Lower lobe of right lung (tissue), 2 donors: Measurements from ENCODE around the gene CEACAM16. TPM values are rescaled to one million over a fixed set of nuclear protein-coding genes. Genes with fewer than 3 reads are reported as not detected.

Experiments
- ATAC-seq, 2 donors: fragments of 200-7000 bp; cut with Tn5 transposase; one replicate each; pipeline ENCODE4 v1.9.1; 2020 to 2022; ENCODE audit warnings: mild to moderate bottlenecking in 2 of 2, moderate library complexity in 2 of 2
- DNase-seq: peaks from one replicate; pipeline ENCODE4 v3.0.0-alpha.2; 2020
- H3K27ac ChIP-seq: fragments of 200-600 bp; one replicate; pipeline ENCODE4 v1.8.0; 2022
- H3K27me3 ChIP-seq: fragments of 200-600 bp; one replicate; pipeline ENCODE4 v1.8.0; 2022; ENCODE audit warnings: low read depth
- H3K36me3 ChIP-seq: fragments of 200-600 bp; one replicate; pipeline ENCODE4 v1.8.0; 2022; ENCODE audit warnings: mild to moderate bottlenecking
- H3K4me1 ChIP-seq: fragments of 200-600 bp; one replicate; pipeline ENCODE4 v1.8.0; 2022
- H3K4me3 ChIP-seq: fragments of 200-600 bp; one replicate; pipeline ENCODE4 v1.8.0; 2022; ENCODE audit warnings: mild to moderate bottlenecking
- H3K9me3 ChIP-seq: fragments of 200-600 bp; one replicate; pipeline ENCODE4 v1.8.0; 2022
- CTCF ChIP-seq: fragments of 200-600 bp; IDR thresholded peaks from one replicate; pipeline ENCODE4 v1.8.0; 2022; ENCODE audit warnings: antibody characterized with exemption, mild to moderate bottlenecking
- intact Hi-C: fragments of 100-400 bp; cut with DNase I; formaldehyde crosslinking; loops from one replicate; pipeline ENCODE4 v1.11.0; 2022
- long read RNA-seq: library from polyadenylated mRNA; unstranded; transcript quantifications from one replicate; pipeline ENCODE4 v2.0.0, GENCODE V29; 2021
- total RNA-seq: library from RNA; stranded (reverse); fragmentation: NEBNext Ultra II Directional; extraction: Animal tissue kit (Norgen Biotek cat#: 25700); gene quantifications from one replicate; pipeline ENCODE4 v1.2.1, GENCODE V29; 2021
- donor health status: DM: no; HTN: yes; CAD: no; lungs with severe emphysema.

CEACAM16 gene
- total RNA-seq, result not detected
- long read RNA-seq, result 0 reads

GRCh38 chr19:44698492-44699201 is at the start of gene CEACAM16:
TSS of gene CEACAM16 (plus strand) at chr19:44699151. CDS start at chr19:44701457, 2,306 bp downstream.
- Histone ChIP-seq H3K36me3 (no peaks in the 10 kb centered on the region), H3K4me3 (no peak within 1 kb of the TSS), H3K27ac (no peak within 1 kb of the TSS), H3K9me3 (no peaks in the 10 kb centered on the region), H3K27me3 (peaks cover 5% of the 10 kb centered on the region), H3K4me1 (peaks cover 25% of the 10 kb centered on the region)
- TF ChIP-seq CTCF, result no peak
- intact Hi-C loops, result no loop called here
- no peak for DNase-seq
- ATAC-seq, result no peak

GRCh38 chr19:44649578-44650145 is 49.3 kb upstream of the CEACAM16 start:
- Histone ChIP-seq H3K27ac (no peak overlapping the region), H3K4me3 (no peak overlapping the region), H3K36me3 (peaks cover 64% of the 10 kb centered on the region), H3K9me3 (no peaks in the 10 kb centered on the region), H3K4me1 (peaks cover 33% of the 10 kb centered on the region), H3K27me3 (no peaks in the 10 kb centered on the region)
- TF ChIP-seq CTCF, result no peak
- ATAC-seq (no peak), DNase-seq (peak; percentile 31)
- intact Hi-C loops, result no loop called here

GRCh38 chr19:44653343-44653742 is 45.6 kb upstream of the CEACAM16 start:
- peaks cover 86% of the 10 kb centered on the region for H3K36me3 ChIP-seq
- no peak for TF ChIP-seq CTCF
- H3K9me3 ChIP-seq, result no peaks in the 10 kb centered on the region
- H3K27me3 ChIP-seq, result no peaks in the 10 kb centered on the region
- H3K4me3 ChIP-seq, result no peak overlapping the region
- peaks cover 11% of the 10 kb centered on the region for H3K4me1 ChIP-seq
- intact Hi-C loops, result no loop called here
- ATAC-seq (no peak), DNase-seq (peak; percentile 3)
- H3K27ac ChIP-seq, result no peak overlapping the region

GRCh38 chr19:44653977-44654774 is 44.8 kb upstream of the CEACAM16 start:
- Histone ChIP-seq H3K27me3 (no peaks in the 10 kb centered on the region), H3K36me3 (peaks cover 94% of the 10 kb centered on the region), H3K4me1 (peaks cover 9% of the 10 kb centered on the region), H3K9me3 (no peaks in the 10 kb centered on the region), H3K27ac (no peak overlapping the region), H3K4me3 (no peak overlapping the region)
- ATAC-seq (peak; percentile 88 to 90), DNase-seq (peak; percentile 88)
- TF ChIP-seq CTCF, result peak; percentile 72
- intact Hi-C loops, result no loop called here

GRCh38 chr19:44657211-44657921 is 41.6 kb upstream of the CEACAM16 start:
- TF ChIP-seq CTCF, result peak; percentile 95
- Histone ChIP-seq H3K9me3 (no peaks in the 10 kb centered on the region), H3K36me3 (peaks cover 93% of the 10 kb centered on the region), H3K4me3 (no peak overlapping the region), H3K4me1 (peaks cover 9% of the 10 kb centered on the region), H3K27me3 (no peaks in the 10 kb centered on the region), H3K27ac (no peak overlapping the region)
- intact Hi-C loops, result no loop called here
- DNase-seq (peak; percentile 78), ATAC-seq (peak; percentile 65 to 76)
